ENCODE results near the gene TOP2A.

The TOP2A gene

GRCh38 chr17:40452216-40452787, 34.6 kb upstream of the TOP2A start:
- no peak for DNase-seq (ENCODE audit: low read depth, low spot score)

GRCh38 chr17:40451420-40451819, 33.7 kb upstream of the TOP2A start:
- DNase-seq (ENCODE audit: low read depth, low spot score) = no peak

GRCh38 chr17:40450175-40450574, 32.5 kb upstream of the TOP2A start:
- DNase-seq (ENCODE audit: low read depth, low spot score) = no peak

GRCh38 chr17:40448639-40449261, 31.1 kb upstream of the TOP2A start:
- DNase-seq (ENCODE audit: low read depth, low spot score) = no peak

GRCh38 chr17:40448213-40448638, 30.5 kb upstream of the TOP2A start:
- DNase-seq (ENCODE audit: low read depth, low spot score) = no peak

- no peak for DNase-seq (ENCODE audit: low read depth, low spot score)
These were observed 30.1 kb upstream of the TOP2A start for GRCh38 chr17:40447806-40448205.

- DNase-seq (ENCODE audit: low read depth, low spot score) = no peak
These were observed 29.5 kb upstream of the TOP2A start for GRCh38 chr17:40447148-40447644.

GRCh38 chr17:40445751-40446468, 28.2 kb upstream of the TOP2A start:
- no peak for DNase-seq (ENCODE audit: low read depth, low spot score)

GRCh38 chr17:40443988-40444899, 26.5 kb upstream of the TOP2A start:
- no peak for DNase-seq (ENCODE audit: low read depth, low spot score)

- peak; percentile 21 for DNase-seq (ENCODE audit: low read depth, low spot score)
These were observed 25.7 kb upstream of the TOP2A start, which contains the start of gene IGFBP4 for GRCh38 chr17:40443196-40443987. Gene IGFBP4, plus strand, starts transcription at chr17:40443450. Its CDS starts 286 bp downstream, at chr17:40443736.

GRCh38 chr17:40442392-40443195, 24.9 kb upstream of the TOP2A start:
- no peak for DNase-seq (ENCODE audit: low read depth, low spot score)

GRCh38 chr17:40440166-40440565, 22.5 kb upstream of the TOP2A start:
- DNase-seq (ENCODE audit: low read depth, low spot score) = no peak

- DNase-seq (ENCODE audit: low read depth, low spot score) = no peak
These were observed 19.5 kb upstream of the TOP2A start for GRCh38 chr17:40437095-40437732.

GRCh38 chr17:40436636-40437035, 18.9 kb upstream of the TOP2A start:
- no peak for DNase-seq (ENCODE audit: low read depth, low spot score)

GRCh38 chr17:40433551-40434415, 16.1 kb upstream of the TOP2A start:
- no peak for DNase-seq (ENCODE audit: low read depth, low spot score)

GRCh38 chr17:40432864-40433528, 15.3 kb upstream of the TOP2A start:
- no peak for DNase-seq (ENCODE audit: low read depth, low spot score)

- DNase-seq (ENCODE audit: low read depth, low spot score) = no peak
These were observed 13.5 kb upstream of the TOP2A start for GRCh38 chr17:40431231-40431602.

Data from activated naive CD8-positive, alpha-beta T cell treated with anti-CD3 and anti-CD28 coated beads, Interleukin-2, amount 50 U/mL, for 16 hours (primary cell).